Lower lobe of right lung (tissue), 2 donors: Measurements from ENCODE around the gene PRR13. TPM values are rescaled to one million over a fixed set of nuclear protein-coding genes. Genes with fewer than 3 reads are reported as not detected.

ENCODE experiments used
- ATAC-seq, 2 donors: fragments of 200-7000 bp; cut with Tn5 transposase; one replicate each; pipeline ENCODE4 v1.9.1; 2020 to 2022; ENCODE audit warnings: mild to moderate bottlenecking in 2 of 2, moderate library complexity in 2 of 2
- DNase-seq: peaks from one replicate; pipeline ENCODE4 v3.0.0-alpha.2; 2020
- H3K27ac ChIP-seq: fragments of 200-600 bp; one replicate; pipeline ENCODE4 v1.8.0; 2022
- H3K27me3 ChIP-seq: fragments of 200-600 bp; one replicate; pipeline ENCODE4 v1.8.0; 2022; ENCODE audit warnings: low read depth
- H3K36me3 ChIP-seq: fragments of 200-600 bp; one replicate; pipeline ENCODE4 v1.8.0; 2022; ENCODE audit warnings: mild to moderate bottlenecking
- H3K4me1 ChIP-seq: fragments of 200-600 bp; one replicate; pipeline ENCODE4 v1.8.0; 2022
- H3K4me3 ChIP-seq: fragments of 200-600 bp; one replicate; pipeline ENCODE4 v1.8.0; 2022; ENCODE audit warnings: mild to moderate bottlenecking
- H3K9me3 ChIP-seq: fragments of 200-600 bp; one replicate; pipeline ENCODE4 v1.8.0; 2022
- intact Hi-C: fragments of 100-400 bp; cut with DNase I; formaldehyde crosslinking; loops from one replicate; pipeline ENCODE4 v1.11.0; 2022
- total RNA-seq: library from RNA; stranded (reverse); fragmentation: NEBNext Ultra II Directional; extraction: Animal tissue kit (Norgen Biotek cat#: 25700); gene quantifications from one replicate; pipeline ENCODE4 v1.2.1, GENCODE V29; 2021
- TF ChIP-seq, protein P1 (sequence below): fragments of 200-600 bp; IDR thresholded peaks from one replicate; pipeline ENCODE4 v1.8.0; 2022; ENCODE audit warnings: antibody characterized with exemption, mild to moderate bottlenecking
- donor health status: DM: no; HTN: yes; CAD: no; lungs with severe emphysema.

PRR13 gene
- total RNA-seq, 1 donor from 2014 or later = 216 TPM

DNA sequence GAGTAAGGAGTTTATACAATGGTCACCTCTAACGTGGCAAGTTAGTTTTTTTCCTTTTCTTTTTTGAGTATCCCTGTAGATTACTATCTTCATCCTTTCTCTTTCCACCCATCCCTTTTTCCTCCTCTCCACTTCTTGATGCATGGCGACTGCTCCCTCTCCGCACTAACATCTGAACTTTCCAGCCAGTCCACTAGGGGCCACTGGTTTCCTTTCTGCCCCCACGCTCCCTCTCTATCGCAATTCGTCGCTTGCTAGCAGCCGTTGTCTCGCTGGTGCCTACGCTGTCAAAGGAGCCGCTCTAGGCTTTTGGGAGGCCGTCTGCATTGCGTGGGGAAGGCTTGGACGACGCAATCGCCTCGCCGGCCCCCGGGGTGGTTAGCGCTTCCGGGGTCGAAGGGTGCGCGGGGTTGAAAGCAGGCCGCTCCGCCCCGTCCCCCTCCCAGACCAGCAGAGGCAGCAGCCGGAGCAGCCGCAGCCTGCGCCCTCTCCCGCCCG is 10.2 kb downstream of the PRR13 start, which contains the start of gene PCBP2:
Gene PCBP2 (plus strand): TSS at position 442 of the 498 bp plus-strand sequence. CDS start 2,699 bp downstream, outside the sequence.
- Histone ChIP-seq H3K9me3 (no peaks in the 10 kb centered on the region), H3K4me1 (peaks cover 24% of the 10 kb centered on the region), H3K27me3 (no peaks in the 10 kb centered on the region), H3K4me3 (peak within 1 kb of the TSS; percentile 75), H3K27ac (peak within 1 kb of the TSS; percentile 94), H3K36me3 (peaks cover 53% of the 10 kb centered on the region)
- ATAC-seq = peak; percentile 98
- peak; percentile 98 for DNase-seq
- intact Hi-C loops = no loop called here
- TF ChIP-seq, protein P1, sequence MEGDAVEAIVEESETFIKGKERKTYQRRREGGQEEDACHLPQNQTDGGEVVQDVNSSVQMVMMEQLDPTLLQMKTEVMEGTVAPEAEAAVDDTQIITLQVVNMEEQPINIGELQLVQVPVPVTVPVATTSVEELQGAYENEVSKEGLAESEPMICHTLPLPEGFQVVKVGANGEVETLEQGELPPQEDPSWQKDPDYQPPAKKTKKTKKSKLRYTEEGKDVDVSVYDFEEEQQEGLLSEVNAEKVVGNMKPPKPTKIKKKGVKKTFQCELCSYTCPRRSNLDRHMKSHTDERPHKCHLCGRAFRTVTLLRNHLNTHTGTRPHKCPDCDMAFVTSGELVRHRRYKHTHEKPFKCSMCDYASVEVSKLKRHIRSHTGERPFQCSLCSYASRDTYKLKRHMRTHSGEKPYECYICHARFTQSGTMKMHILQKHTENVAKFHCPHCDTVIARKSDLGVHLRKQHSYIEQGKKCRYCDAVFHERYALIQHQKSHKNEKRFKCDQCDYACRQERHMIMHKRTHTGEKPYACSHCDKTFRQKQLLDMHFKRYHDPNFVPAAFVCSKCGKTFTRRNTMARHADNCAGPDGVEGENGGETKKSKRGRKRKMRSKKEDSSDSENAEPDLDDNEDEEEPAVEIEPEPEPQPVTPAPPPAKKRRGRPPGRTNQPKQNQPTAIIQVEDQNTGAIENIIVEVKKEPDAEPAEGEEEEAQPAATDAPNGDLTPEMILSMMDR = peak; percentile 88

DNA sequence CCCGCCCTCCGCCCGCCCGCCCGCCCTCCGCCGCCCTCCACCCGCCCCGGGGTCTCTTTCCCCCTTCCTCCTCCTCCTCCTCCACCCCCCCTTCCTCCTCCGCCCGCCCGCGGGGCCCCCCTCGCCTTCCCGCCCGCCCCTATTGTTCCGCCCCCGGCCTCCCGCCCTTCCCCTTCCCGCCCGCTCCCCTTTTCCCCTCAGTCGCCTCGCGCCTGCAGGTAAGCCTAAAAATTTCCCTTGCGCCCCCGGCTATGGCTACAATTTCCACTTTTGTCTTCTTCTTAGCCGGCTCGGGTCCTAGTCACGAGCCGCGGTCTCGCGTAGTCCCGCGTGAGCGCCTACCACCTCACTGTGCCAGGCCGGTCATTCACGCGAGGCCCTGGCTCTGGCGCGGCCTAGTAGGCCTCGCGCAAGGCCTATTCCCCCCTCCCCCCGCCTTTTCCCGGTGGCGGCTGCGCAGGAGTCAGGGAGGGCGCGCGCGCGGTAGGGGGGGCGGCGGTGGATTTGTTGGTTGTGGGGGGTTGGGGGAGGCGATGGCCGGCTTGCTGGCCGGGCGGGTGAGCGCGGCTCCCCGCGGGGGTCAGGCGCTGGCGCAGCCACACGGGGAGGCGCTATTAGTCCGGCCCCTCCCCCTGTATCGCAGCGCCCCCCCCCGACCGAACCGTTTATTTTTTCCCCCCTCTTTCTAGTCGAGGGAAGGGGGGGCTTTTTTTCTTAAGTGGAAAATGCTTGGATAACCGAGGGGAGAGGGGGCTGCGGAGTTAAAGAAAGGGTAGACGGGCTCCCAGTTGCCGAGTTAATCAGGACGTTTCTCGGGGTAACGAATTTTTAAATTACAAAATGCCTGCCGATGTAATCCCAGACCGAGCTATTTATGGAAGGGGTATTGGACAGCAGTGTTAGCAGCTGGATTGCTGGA is 10.9 kb downstream of the PRR13 start:
- intact Hi-C loops = no loop called here
- peaks cover 53% of the 10 kb centered on the region for H3K36me3 ChIP-seq
- H3K27ac ChIP-seq = peak overlapping the region; percentile 94
- ATAC-seq (peak; percentile 88 to 89), DNase-seq (peak; percentile 91)
- TF ChIP-seq, protein P1 = peak; percentile 39
- H3K4me1 ChIP-seq = peaks cover 24% of the 10 kb centered on the region
- H3K27me3 ChIP-seq = no peaks in the 10 kb centered on the region
- H3K4me3 ChIP-seq = peak overlapping the region; percentile 75
- no peaks in the 10 kb centered on the region for H3K9me3 ChIP-seq

DNA sequence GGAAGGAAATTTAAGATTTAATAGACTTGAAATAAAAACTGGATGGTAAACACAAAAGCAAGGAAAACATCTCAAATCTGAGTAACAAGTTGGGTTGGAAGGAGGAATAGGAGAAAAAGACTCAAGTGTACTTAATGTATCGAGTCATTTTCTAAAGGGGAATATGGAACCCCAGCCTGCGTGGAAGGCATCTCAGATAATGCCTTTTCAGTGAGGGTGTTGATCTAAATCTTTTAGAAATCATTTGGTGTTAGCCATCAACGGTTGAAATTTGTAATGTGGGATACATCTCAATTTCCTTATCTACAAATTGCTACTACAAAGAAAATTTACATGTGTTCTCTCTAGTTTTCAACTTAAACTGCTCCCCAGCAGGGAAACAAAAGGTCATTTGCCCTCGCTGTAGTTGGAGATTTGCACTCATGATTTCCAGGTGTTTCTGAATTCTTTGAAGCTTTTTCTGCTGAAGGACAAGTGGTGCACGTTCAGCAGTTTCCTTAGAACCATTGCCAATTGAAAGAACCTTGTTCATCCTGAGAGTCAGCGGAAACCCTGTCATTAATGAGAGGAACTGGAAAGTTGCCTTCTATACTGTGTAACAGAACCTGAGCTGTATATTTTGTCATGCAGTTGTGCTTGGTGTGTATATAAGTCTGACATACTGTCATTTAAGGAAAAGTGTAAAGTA is 12.6 kb downstream of the PRR13 start:
- DNase-seq (no peak), ATAC-seq (no peak)
- no peaks in the 10 kb centered on the region for H3K27me3 ChIP-seq
- TF ChIP-seq, protein P1 = no peak
- no peaks in the 10 kb centered on the region for H3K9me3 ChIP-seq
- H3K36me3 ChIP-seq = peaks cover 56% of the 10 kb centered on the region
- H3K4me3 ChIP-seq = peak overlapping the region; percentile 75
- intact Hi-C loops = no loop called here
- no peak overlapping the region for H3K27ac ChIP-seq
- peaks cover 24% of the 10 kb centered on the region for H3K4me1 ChIP-seq

DNA sequence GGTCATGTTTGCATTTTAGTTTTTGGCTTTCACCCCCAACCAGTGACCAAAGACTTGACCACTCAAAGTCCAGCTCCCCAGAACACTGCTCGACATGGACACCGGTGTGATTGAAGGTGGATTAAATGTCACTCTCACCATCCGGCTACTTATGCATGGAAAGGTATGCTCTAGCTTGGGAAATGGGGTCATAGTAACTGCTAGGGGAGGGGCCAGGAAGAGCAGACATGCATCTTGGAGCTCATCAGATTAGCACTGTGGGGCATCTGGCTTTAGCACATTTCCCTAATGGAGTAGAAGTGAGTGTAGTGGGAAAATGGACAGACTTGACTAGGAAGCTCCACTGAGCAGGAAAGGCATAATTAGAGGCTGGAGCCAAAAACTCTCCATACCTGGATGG is 13.2 kb downstream of the PRR13 start:
- H3K9me3 ChIP-seq = no peaks in the 10 kb centered on the region
- peak overlapping the region; percentile 1 for H3K4me3 ChIP-seq
- DNase-seq = no peak
- H3K27ac ChIP-seq = no peak overlapping the region
- intact Hi-C loops = no loop called here
- H3K36me3 ChIP-seq = peaks cover 62% of the 10 kb centered on the region
- no peaks in the 10 kb centered on the region for H3K27me3 ChIP-seq
- TF ChIP-seq, protein P1 = no peak
- ATAC-seq = no peak
- peaks cover 24% of the 10 kb centered on the region for H3K4me1 ChIP-seq

DNA sequence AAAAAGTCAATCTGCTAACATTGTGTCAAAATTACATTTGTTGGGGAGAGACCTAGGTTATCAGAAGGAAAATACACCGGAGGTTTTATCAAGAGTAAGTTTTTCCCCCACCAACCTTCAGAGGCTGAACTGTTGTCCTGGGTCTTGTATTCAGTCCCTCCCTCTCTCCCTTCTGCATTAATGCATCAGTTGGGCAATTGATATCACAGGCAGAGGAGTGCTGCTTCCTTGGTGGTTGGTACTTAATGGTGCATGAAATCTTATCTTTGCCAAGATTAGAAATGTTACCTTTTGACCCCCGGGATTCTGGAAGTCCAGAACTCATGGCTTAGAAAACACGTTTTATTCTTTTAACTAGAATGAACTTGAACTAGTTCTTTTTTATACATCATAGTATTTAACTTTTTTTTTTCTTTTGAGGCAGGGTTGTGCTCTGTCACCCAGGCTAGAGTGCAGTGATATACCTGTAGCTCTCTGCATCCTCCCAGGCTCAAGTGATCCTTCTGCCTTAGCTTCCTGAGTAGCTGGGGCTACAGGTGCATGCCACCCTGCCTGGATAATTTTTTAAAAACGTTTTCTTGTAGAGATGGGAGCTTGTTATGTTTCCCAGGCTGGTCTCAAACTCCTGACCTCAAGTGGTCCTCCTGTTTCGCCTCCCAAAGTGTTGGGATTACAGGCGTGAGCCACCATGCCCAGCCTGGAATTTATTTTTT is 15.3 kb downstream of the PRR13 start:
- intact Hi-C loops = no loop called here
- Histone ChIP-seq H3K27me3 (no peaks in the 10 kb centered on the region), H3K4me1 (peaks cover 24% of the 10 kb centered on the region), H3K36me3 (peaks cover 84% of the 10 kb centered on the region), H3K27ac (no peak overlapping the region), H3K4me3 (no peak overlapping the region), H3K9me3 (no peaks in the 10 kb centered on the region)
- no peak for ATAC-seq
- no peak for DNase-seq
- TF ChIP-seq, protein P1 = no peak
